ENCODE results near the gene SIRT5. TPM values are rescaled to one million over a fixed set of nuclear protein-coding genes. Genes with fewer than 3 reads are reported as not detected.

SIRT5 gene
- total RNA-seq, 2 experiments from 2014 or later, result 10.0 to 10.5 TPM

GRCh38 chr6:13655700-13656099 is 81.3 kb downstream of the SIRT5 start:
- Mint-ChIP-seq H3K27ac (no peak overlapping the region), H3K9me3 (no peaks in the 10 kb centered on the region), H3K27me3 (no peaks in the 10 kb centered on the region), H3K4me3 (no peak overlapping the region), H3K4me1 (peaks cover 6% of the 10 kb centered on the region), H3K36me3 (ENCODE audit: low read depth) (peaks cover 31% of the 10 kb centered on the region)
- DNase-seq, result no peak
- ChIA-PET POLR2A (no interaction called here), CTCF (interaction anchor here (1.2 kb wide), 1 partner anchor 31 kb away, joined by 4 read pairs; no protein-coding TSS in a partner anchor)

DNA sequence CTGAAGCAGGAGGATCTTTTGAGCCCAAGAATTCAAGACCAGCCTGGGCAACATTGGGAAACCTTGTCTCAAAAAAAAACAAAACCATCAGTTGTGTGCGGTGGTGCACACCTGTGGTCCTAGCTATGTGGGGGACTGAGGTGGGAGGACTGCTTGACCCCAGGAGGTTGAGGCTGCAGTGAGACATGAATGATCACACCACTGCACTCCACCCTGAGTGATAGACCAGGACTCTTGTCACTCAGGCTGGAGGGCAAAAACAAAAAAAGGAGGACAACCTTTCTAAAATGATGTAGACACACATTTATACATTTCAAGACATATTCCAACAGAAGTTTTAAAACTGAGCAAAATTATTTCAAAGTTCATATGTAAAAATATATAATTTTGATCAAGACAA is 85.9 kb downstream of the SIRT5 start:
- peaks cover 14% of the 10 kb centered on the region for H3K36me3 Mint-ChIP-seq (ENCODE audit: low read depth)
- H3K27ac Mint-ChIP-seq, result no peak overlapping the region
- no peaks in the 10 kb centered on the region for H3K27me3 Mint-ChIP-seq
- H3K9me3 Mint-ChIP-seq, result no peaks in the 10 kb centered on the region
- CTCF ChIA-PET, result interaction anchor here (0.9 kb wide), 1 partner anchor 12 kb away, joined by 3 read pairs; no protein-coding TSS in a partner anchor
- H3K4me1 Mint-ChIP-seq, result peaks cover 37% of the 10 kb centered on the region
- no peak for DNase-seq
- no peak overlapping the region for H3K4me3 Mint-ChIP-seq
- POLR2A ChIA-PET, result interaction anchor here (0.9 kb wide), 1 partner anchor 21 kb away, joined by 3 read pairs; no protein-coding TSS in a partner anchor

DNA sequence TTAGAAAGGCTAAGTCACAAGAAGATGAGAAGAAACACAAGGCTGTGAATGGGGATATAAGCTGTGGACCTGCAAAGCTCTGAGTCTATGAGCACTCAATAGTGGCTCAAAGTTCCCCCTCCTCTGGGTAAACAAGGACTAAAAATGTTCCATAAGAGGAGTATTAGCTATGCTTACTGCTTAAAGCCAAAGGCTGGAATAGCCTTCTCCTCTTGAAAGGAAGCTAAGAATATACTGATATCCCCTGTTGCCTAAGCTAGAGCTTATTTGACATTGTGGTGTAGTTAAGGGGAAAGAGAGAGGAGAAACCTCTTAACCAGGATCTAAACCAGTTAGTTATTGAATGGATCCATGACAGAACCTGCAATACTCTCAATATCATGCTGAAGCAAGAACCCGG is 86.5 kb downstream of the SIRT5 start:
- no peaks in the 10 kb centered on the region for H3K9me3 Mint-ChIP-seq
- H3K27ac Mint-ChIP-seq, result no peak overlapping the region
- ChIA-PET POLR2A (interaction anchor here (0.9 kb wide), 1 partner anchor 20 kb away, joined by 3 read pairs; no protein-coding TSS in a partner anchor), CTCF (interaction anchor here (0.9 kb wide), 1 partner anchor 12 kb away, joined by 3 read pairs; no protein-coding TSS in a partner anchor)
- no peak overlapping the region for H3K4me3 Mint-ChIP-seq
- H3K36me3 Mint-ChIP-seq (ENCODE audit: low read depth), result peaks cover 12% of the 10 kb centered on the region
- H3K4me1 Mint-ChIP-seq, result peaks cover 38% of the 10 kb centered on the region
- H3K27me3 Mint-ChIP-seq, result no peaks in the 10 kb centered on the region
- no peak for DNase-seq

DNA sequence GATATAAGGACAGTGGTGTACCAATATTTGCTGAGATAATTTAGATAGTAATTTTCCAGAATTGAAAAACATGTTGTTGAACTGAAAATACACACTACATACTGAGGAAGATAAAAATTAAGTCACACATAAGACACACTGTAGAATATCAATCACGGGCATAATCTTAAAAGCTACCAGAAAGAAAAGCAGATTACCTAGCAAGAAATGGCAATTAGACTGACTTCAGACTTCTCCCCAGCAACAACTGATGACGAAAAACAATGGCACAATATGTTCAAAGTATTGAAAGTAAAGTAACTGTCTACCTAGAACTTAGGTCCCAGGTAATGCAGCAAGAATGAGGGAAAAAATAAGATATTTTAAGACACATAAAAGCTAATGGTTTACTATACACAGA is 87.2 kb downstream of the SIRT5 start:
- peaks cover 42% of the 10 kb centered on the region for H3K4me1 Mint-ChIP-seq
- no peaks in the 10 kb centered on the region for H3K9me3 Mint-ChIP-seq
- CTCF ChIA-PET, result no interaction called here
- POLR2A ChIA-PET, result interaction anchor here (1.1 kb wide), 1 partner anchor 13 kb away, joined by 3 read pairs; no protein-coding TSS in a partner anchor
- H3K27me3 Mint-ChIP-seq, result no peaks in the 10 kb centered on the region
- no peak for DNase-seq
- H3K27ac Mint-ChIP-seq, result no peak overlapping the region
- H3K4me3 Mint-ChIP-seq, result no peak overlapping the region
- peaks cover 10% of the 10 kb centered on the region for H3K36me3 Mint-ChIP-seq (ENCODE audit: low read depth)

GRCh38 chr6:13662651-13663334 is 88.4 kb downstream of the SIRT5 start:
- no peak for DNase-seq
- peaks cover 9% of the 10 kb centered on the region for H3K36me3 Mint-ChIP-seq (ENCODE audit: low read depth)
- peaks cover 53% of the 10 kb centered on the region for H3K4me1 Mint-ChIP-seq
- CTCF ChIA-PET, result no interaction called here
- no peak overlapping the region for H3K27ac Mint-ChIP-seq
- POLR2A ChIA-PET, result no interaction called here
- H3K4me3 Mint-ChIP-seq, result no peak overlapping the region
- no peaks in the 10 kb centered on the region for H3K27me3 Mint-ChIP-seq
- H3K9me3 Mint-ChIP-seq, result no peaks in the 10 kb centered on the region

DNA sequence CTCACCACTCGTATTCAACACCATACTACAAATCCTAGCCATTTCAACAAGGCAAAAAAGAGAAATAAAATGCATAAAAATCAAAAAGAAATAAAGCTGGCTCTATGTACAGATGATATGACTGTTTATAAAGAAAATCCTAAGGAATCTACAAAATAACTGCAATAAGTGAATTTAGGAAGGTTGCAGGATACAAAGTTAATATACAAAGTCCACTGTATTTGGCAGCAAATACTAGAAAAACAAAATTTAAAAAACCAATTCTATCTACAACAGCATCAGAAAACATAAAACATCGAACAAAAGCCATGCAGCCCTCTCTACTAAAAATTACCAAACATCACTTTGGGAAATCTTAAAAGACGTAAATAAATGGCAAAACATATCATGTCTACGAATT is 89.6 kb downstream of the SIRT5 start:
- peaks cover 64% of the 10 kb centered on the region for H3K4me1 Mint-ChIP-seq
- H3K27ac Mint-ChIP-seq, result no peak overlapping the region
- H3K9me3 Mint-ChIP-seq, result no peaks in the 10 kb centered on the region
- no peak overlapping the region for H3K4me3 Mint-ChIP-seq
- no peaks in the 10 kb centered on the region for H3K27me3 Mint-ChIP-seq
- peaks cover 13% of the 10 kb centered on the region for H3K36me3 Mint-ChIP-seq (ENCODE audit: low read depth)
- ChIA-PET POLR2A (interaction anchor here (1.0 kb wide), 1 partner anchor 45 kb away, joined by 3 read pairs; no protein-coding TSS in a partner anchor), CTCF (no interaction called here)
- DNase-seq, result no peak

Other genes starting within 250 kb of the SIRT5 start
- gene TBC1D7, start 246.1 kb upstream of the SIRT5 start, total RNA-seq, result 10 to 100 TPM; 18.7 to 19.1 TPM
- gene GFOD1, start 87.0 kb upstream of the SIRT5 start, total RNA-seq, result 1 to 10 TPM; 3.0 TPM
- gene NOL7, start 40.7 kb downstream of the SIRT5 start, total RNA-seq, result 10 to 100 TPM; 54.0 to 57.8 TPM
- gene RANBP9, start 137.2 kb downstream of the SIRT5 start, total RNA-seq, result 10 to 100 TPM; 66.8 to 69.1 TPM
- 10 to 100 TPM; 23.1 to 23.4 TPM for gene MCUR1, start 240.0 kb downstream of the SIRT5 start, total RNA-seq

Measured in activated CD4-positive, alpha-beta memory T cell treated with anti-CD3 and anti-CD28 coated beads, Interleukin-2, amount 10 ng/mL, durations not matched to agents 7 days and 5 days (primary cell).